Measurements from ENCODE around the gene ZNF860.

Gene ZNF860

GRCh38 chr3:31999907-32000439, 18.4 kb downstream of the ZNF860 start:
- Histone ChIP-seq H3K27ac (no peak overlapping the region), H3K27me3 (no peaks in the 10 kb centered on the region), H3K4me3 (no peak overlapping the region), H3K36me3 (no peaks in the 10 kb centered on the region), H3K4me1 (no peaks in the 10 kb centered on the region), H3K9me3 (no peaks in the 10 kb centered on the region)
- intact Hi-C loops (cut with DNase I; ENCODE audit: low total_unique reads) = no loop called here
- TF ChIP-seq, protein P1, sequence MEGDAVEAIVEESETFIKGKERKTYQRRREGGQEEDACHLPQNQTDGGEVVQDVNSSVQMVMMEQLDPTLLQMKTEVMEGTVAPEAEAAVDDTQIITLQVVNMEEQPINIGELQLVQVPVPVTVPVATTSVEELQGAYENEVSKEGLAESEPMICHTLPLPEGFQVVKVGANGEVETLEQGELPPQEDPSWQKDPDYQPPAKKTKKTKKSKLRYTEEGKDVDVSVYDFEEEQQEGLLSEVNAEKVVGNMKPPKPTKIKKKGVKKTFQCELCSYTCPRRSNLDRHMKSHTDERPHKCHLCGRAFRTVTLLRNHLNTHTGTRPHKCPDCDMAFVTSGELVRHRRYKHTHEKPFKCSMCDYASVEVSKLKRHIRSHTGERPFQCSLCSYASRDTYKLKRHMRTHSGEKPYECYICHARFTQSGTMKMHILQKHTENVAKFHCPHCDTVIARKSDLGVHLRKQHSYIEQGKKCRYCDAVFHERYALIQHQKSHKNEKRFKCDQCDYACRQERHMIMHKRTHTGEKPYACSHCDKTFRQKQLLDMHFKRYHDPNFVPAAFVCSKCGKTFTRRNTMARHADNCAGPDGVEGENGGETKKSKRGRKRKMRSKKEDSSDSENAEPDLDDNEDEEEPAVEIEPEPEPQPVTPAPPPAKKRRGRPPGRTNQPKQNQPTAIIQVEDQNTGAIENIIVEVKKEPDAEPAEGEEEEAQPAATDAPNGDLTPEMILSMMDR (IDR thresholded peaks at IDR 0.05) = no peak
- DNase-seq = no peak

- H3K27me3 ChIP-seq = no peaks in the 10 kb centered on the region
- no peaks in the 10 kb centered on the region for H3K4me1 ChIP-seq
- H3K36me3 ChIP-seq = no peaks in the 10 kb centered on the region
- intact Hi-C loops (cut with DNase I; ENCODE audit: low total_unique reads) = no loop called here
- H3K27ac ChIP-seq = no peak overlapping the region
- no peak for DNase-seq
- TF ChIP-seq, protein P1 (IDR thresholded peaks at IDR 0.05) = no peak
- H3K9me3 ChIP-seq = no peaks in the 10 kb centered on the region
- H3K4me3 ChIP-seq = no peak overlapping the region
These were observed 19.3 kb downstream of the ZNF860 start for GRCh38 chr3:32000877-32001276.

DNA sequence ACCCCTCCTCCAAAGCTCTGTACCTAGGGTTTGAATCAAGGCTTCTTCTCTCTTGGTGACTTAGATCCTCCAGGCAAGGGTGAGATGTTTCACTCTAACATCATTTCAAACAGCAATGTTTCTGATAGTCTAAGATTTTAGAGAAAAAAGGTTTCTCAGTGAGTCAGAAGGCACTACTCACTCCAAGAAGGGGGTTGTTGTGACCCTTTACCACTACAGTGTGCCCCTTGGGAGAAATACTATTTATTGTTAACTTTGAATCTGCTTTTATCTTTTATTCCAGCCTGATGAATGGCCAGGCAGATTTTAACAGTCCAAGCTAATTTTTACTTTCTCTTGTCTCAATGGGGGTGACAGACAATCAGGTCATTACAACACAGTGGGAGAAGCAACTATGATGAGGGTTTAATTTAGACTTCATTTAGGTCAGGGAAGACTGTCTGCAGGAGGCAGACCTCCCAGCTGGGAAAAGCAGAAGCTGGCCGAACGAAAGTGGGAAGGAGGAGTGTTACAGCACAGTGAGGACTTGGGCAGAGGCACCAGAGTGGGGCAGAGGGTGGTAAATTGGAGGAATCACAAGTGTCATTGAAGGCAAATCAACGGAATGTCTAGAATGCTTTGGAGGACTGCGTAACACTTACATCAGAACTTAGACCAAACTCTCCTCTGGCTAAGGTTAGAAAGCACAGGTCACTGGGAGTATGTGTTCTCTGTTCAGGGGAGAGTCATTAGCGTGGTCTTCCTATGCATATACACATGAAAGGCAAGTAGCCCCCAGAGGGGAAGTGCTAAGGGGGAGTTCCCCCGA, 21.2 kb downstream of the ZNF860 start:
- DNase-seq = no peak
- H3K4me3 ChIP-seq = no peak overlapping the region
- H3K27me3 ChIP-seq = peaks cover 0 to under 1% of the 10 kb centered on the region in 2 donors
- H3K9me3 ChIP-seq = no peaks in the 10 kb centered on the region
- no peak overlapping the region for H3K27ac ChIP-seq
- intact Hi-C loops (cut with DNase I; ENCODE audit: low total_unique reads) = no loop called here
- H3K4me1 ChIP-seq = no peaks in the 10 kb centered on the region
- H3K36me3 ChIP-seq = no peaks in the 10 kb centered on the region
- TF ChIP-seq, protein P1 (IDR thresholded peaks at IDR 0.05) = no peak

- no peak overlapping the region for H3K4me3 ChIP-seq
- no peaks in the 10 kb centered on the region for H3K4me1 ChIP-seq
- H3K9me3 ChIP-seq = no peaks in the 10 kb centered on the region
- no peak for DNase-seq
- no peak overlapping the region for H3K27ac ChIP-seq
- no peaks in the 10 kb centered on the region for H3K36me3 ChIP-seq
- TF ChIP-seq, protein P1 (IDR thresholded peaks at IDR 0.05) = no peak
- intact Hi-C loops (cut with DNase I; ENCODE audit: low total_unique reads) = no loop called here
- peaks cover 0 to 3% of the 10 kb centered on the region in 2 donors for H3K27me3 ChIP-seq
These were observed 21.8 kb downstream of the ZNF860 start for GRCh38 chr3:32003380-32003779.

- DNase-seq = no peak
- intact Hi-C loops (cut with DNase I; ENCODE audit: low total_unique reads) = no loop called here
- Histone ChIP-seq H3K9me3 (no peaks in the 10 kb centered on the region), H3K27me3 (peaks cover 0 to 3% of the 10 kb centered on the region in 2 donors), H3K36me3 (no peaks in the 10 kb centered on the region), H3K4me3 (no peak overlapping the region), H3K27ac (no peak overlapping the region), H3K4me1 (no peaks in the 10 kb centered on the region)
- TF ChIP-seq, protein P1 (IDR thresholded peaks at IDR 0.05) = no peak
These were observed 22.7 kb downstream of the ZNF860 start for GRCh38 chr3:32004113-32004765.
